ENCODE data around the gene CPN1. TPM values are rescaled to one million over a fixed set of nuclear protein-coding genes. Genes with fewer than 3 reads are reported as not detected.

CPN1 gene
- total and polyA plus RNA-seq, 2 of the 8 experiments (the other 6 are each of a cell fraction or from before 2014, with no cell fraction given) = 0.15 to 0.20 TPM

GRCh38 chr10:100106865-100107264 is 25.2 kb upstream of the CPN1 start:
- FAIRE-seq (no peak), DNase-seq (ENCODE audit: low read depth in 1 of 2, low spot score in 2 of 2) (no peak)
- H2BK15ac ChIP-seq (ENCODE audit: low read length) = no peak overlapping the region
- H3K9me3 ChIP-seq (ENCODE audit: insufficient read depth in 2 of 2, low read depth in 1 of 2, low read length in 1 of 2) = no peaks in the 10 kb centered on the region
- H3K23me2 ChIP-seq (ENCODE audit: low read depth, low read length) = no peaks in the 10 kb centered on the region
- H4K91ac ChIP-seq (replicated peaks; ENCODE audit: insufficient read length, low read length) = no peak overlapping the region
- no peaks in the 10 kb centered on the region for H3K79me2 ChIP-seq (ENCODE audit: control insufficient read depth in 1 of 2, insufficient read depth in 2 of 2, low read length in 2 of 2)
- no peak overlapping the region for H3K27ac ChIP-seq (ENCODE audit: low read depth, low read length)
- WGBS, 2 experiments (ENCODE audit: extremely low coverage in 1 of 2, insufficient coverage in 1 of 2, insufficient read length in 1 of 2, insufficient replicate concordance in 2 of 2, low coverage in 1 of 2, low lambda C conversion rate in 2 of 2, missing lambda C conversion rate in 1 of 2) = 93% methylated on average over 11 of the region's 11 CpGs; no CpG with 5 or more reads in 1 of the 2 experiments
- no peak overlapping the region for H3K14ac ChIP-seq (ENCODE audit: insufficient read length)
- no peak overlapping the region for H2BK5ac ChIP-seq (ENCODE audit: low read depth, low read length)
- H3K9ac ChIP-seq (replicated peaks in 1 of 4; ENCODE audit: extremely low read depth in 1 of 4, low read depth in 3 of 4, low read length in 3 of 4) = no peak overlapping the region
- H3K4ac ChIP-seq (replicated peaks; ENCODE audit: insufficient read length, low read depth, low read length) = no peak overlapping the region
- H4K20me1 ChIP-seq (replicated peaks in 1 of 2; ENCODE audit: control insufficient read depth in 1 of 2, insufficient read depth in 2 of 2, low read length in 2 of 2) = no peaks in the 10 kb centered on the region
- peak overlapping the region; percentile 5; the same call in 1 of the 2 replicates for H2AFZ ChIP-seq (ENCODE audit: low read length)
- ChIA-PET POLR2A (ENCODE audit: partially characterized antibody) (no interaction called here), CTCF (ENCODE audit: partially characterized antibody) (interaction anchor here (0.7 kb wide), 1 partner anchor 87 kb away, joined by 3 read pairs; no protein-coding TSS in a partner anchor)
- H2BK12ac ChIP-seq (ENCODE audit: low read depth, low read length) = no peak overlapping the region
- no peaks in the 10 kb centered on the region for H3K79me1 ChIP-seq (ENCODE audit: low read depth, low read length)
- no peak overlapping the region for H3K18ac ChIP-seq (ENCODE audit: extremely low read depth, low read length)
- no peaks in the 10 kb centered on the region for H3K36me3 ChIP-seq (ENCODE audit: control insufficient read depth in 2 of 4, insufficient read depth in 4 of 4, low read length in 3 of 4)
- H3K23ac ChIP-seq (ENCODE audit: insufficient read length) = no peak overlapping the region
- no peak overlapping the region for H3K4me2 ChIP-seq (ENCODE audit: insufficient read depth in 1 of 2, low read depth in 2 of 2, low read length in 2 of 2)
- TF ChIP-seq SAP30 (IDR thresholded peaks at IDR 0.05; ENCODE audit: insufficient read depth, insufficient replicate concordance, low read length) = no peak
- TF ChIP-seq ZNF274 (IDR thresholded peaks at IDR 0.05; ENCODE audit: borderline replicate concordance, extremely low read depth, low read length) = no peak
- no peak for TF ChIP-seq RXRA (IDR thresholded peaks at IDR 0.05; ENCODE audit: insufficient read depth, low read depth, low read length)
- TF ChIP-seq HDAC6 (IDR thresholded peaks at IDR 0.05; ENCODE audit: low read depth, low read length) = no peak
- no peak for TF ChIP-seq SP4 (IDR thresholded peaks at IDR 0.05; ENCODE audit: low read length)
- TF ChIP-seq RAD21 (IDR thresholded peaks at IDR 0.05 in 1 of 2, conservative IDR thresholded peaks at IDR 0.05 in 1 of 2; ENCODE audit: low read depth in 2 of 2, low read length in 2 of 2) = no peak
- H3K4me3 ChIP-seq (ENCODE audit: extremely low read depth in 1 of 4, insufficient read depth in 2 of 4, low read depth in 3 of 4, low read length in 4 of 4) = no peak overlapping the region
- no peak overlapping the region for H4K5ac ChIP-seq (ENCODE audit: insufficient read length, low read depth, low read length)
- H2AK5ac ChIP-seq (ENCODE audit: low read depth, low read length) = no peak overlapping the region
- no peak overlapping the region for H3K56ac ChIP-seq (replicated peaks; ENCODE audit: insufficient read length, low read depth, low read length)
- H2BK120ac ChIP-seq (replicated peaks; ENCODE audit: low read depth, low read length) = no peak overlapping the region
- peaks cover 0 to under 1% (median 0%) of the 10 kb centered on the region in 4 experiments; a peak in 1 of 7 replicates for H3K4me1 ChIP-seq (replicated peaks in 1 of 4; ENCODE audit: control insufficient read depth in 3 of 4, insufficient read depth in 4 of 4, low read length in 3 of 4)
- H4K8ac ChIP-seq (ENCODE audit: extremely low read depth, insufficient read depth, low read length) = no peak overlapping the region
- no peaks in the 10 kb centered on the region for H3K27me3 ChIP-seq (replicated peaks in 1 of 4; ENCODE audit: control insufficient read depth in 3 of 4, extremely low read depth in 1 of 4, insufficient read depth in 3 of 4, low read length in 3 of 4)
- no peak overlapping the region for H2BK20ac ChIP-seq (ENCODE audit: low read length)
